ENCODE measurements around the gene CACNA2D3.

- TF ChIP-seq CTCF (conservative IDR thresholded peaks at IDR 0.05; ENCODE audit: low read depth, low read length) (no peak), EZH2 (IDR thresholded peaks at IDR 0.05; ENCODE audit: low read length, unreplicated experiment) (no peak)
These were observed 649.7 kb downstream of the CACNA2D3 start for GRCh38 chr3:54772051-54772450.
